ENCODE results near the gene CD81. TPM values are rescaled to one million over a fixed set of nuclear protein-coding genes. Genes with fewer than 3 reads are reported as not detected.

Gene CD81
- total and polyA plus RNA-seq, 7 donors = 75.9 to 155 (median 112) TPM

DNA sequence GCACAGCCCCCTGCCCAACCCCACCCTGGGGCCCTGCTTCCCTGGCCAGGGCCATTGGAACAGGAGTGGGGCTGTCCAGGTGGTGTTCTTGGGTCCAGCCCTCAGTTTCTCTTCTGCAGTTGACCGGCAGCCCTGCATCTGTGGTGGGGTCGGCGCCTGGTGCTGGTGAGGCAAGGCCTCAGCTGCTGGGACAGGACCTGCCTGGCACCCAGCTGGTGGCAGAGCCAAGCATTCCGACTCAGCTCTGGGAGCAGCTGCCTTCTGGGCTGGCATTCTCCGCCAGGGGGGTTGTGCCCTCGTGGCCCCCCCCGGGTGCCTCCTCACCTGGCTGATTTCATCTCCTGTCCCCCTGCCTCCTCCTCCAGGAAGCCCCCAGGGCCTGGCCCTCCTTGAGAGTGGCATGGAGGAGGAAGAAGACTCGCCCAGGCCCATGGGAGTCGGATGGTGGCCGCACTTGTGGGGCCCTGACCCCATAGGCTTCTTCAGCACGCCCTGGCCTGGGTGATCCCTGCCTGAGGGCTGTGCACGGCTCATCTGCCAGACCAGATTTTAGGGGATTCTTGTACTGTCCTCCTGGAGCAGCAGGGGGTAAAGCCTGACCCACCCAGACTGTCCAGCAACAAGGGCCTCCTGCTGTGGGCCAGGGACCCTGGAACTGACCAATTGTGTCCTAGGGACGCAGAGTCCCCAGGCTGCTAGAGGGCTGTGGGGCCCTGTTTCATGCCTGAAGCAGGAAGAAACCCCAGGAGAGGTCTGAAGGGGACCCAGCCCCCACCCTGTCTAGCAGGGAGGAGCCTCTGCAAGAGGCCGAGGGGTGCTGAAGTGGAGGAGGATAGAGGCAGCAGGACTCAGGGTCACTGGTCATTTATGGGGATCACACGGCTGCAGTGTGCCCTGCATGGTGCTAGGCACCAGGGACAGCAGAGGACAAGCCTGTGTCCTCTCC is 11.6 kb downstream of the CD81 start:
- H3K4me3 ChIP-seq = no peak overlapping the region
- no peak for DNase-seq
- intact Hi-C loops (cut with DNase I) = no loop called here
- H3K27ac ChIP-seq = peak overlapping the region; percentile 81
- no peaks in the 10 kb centered on the region for H3K27me3 ChIP-seq (ENCODE audit: insufficient read depth in 3 of 3, low read length in 2 of 3)
- 46 to 67% (median 51%) methylated on average over 15 of the region's 15 CpGs for WGBS, 3 donors
- H3K36me3 ChIP-seq (ENCODE audit: insufficient read depth in 1 of 2, low read depth in 1 of 2) = peaks cover 0 to 24% of the 10 kb centered on the region in 2 donors
- peaks cover 45% of the 10 kb centered on the region for H3K4me1 ChIP-seq
- no peaks in the 10 kb centered on the region for H3K9me3 ChIP-seq
- TF ChIP-seq, protein P1, sequence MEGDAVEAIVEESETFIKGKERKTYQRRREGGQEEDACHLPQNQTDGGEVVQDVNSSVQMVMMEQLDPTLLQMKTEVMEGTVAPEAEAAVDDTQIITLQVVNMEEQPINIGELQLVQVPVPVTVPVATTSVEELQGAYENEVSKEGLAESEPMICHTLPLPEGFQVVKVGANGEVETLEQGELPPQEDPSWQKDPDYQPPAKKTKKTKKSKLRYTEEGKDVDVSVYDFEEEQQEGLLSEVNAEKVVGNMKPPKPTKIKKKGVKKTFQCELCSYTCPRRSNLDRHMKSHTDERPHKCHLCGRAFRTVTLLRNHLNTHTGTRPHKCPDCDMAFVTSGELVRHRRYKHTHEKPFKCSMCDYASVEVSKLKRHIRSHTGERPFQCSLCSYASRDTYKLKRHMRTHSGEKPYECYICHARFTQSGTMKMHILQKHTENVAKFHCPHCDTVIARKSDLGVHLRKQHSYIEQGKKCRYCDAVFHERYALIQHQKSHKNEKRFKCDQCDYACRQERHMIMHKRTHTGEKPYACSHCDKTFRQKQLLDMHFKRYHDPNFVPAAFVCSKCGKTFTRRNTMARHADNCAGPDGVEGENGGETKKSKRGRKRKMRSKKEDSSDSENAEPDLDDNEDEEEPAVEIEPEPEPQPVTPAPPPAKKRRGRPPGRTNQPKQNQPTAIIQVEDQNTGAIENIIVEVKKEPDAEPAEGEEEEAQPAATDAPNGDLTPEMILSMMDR (IDR thresholded peaks at IDR 0.05) = no peak
- no peak for ATAC-seq

DNA sequence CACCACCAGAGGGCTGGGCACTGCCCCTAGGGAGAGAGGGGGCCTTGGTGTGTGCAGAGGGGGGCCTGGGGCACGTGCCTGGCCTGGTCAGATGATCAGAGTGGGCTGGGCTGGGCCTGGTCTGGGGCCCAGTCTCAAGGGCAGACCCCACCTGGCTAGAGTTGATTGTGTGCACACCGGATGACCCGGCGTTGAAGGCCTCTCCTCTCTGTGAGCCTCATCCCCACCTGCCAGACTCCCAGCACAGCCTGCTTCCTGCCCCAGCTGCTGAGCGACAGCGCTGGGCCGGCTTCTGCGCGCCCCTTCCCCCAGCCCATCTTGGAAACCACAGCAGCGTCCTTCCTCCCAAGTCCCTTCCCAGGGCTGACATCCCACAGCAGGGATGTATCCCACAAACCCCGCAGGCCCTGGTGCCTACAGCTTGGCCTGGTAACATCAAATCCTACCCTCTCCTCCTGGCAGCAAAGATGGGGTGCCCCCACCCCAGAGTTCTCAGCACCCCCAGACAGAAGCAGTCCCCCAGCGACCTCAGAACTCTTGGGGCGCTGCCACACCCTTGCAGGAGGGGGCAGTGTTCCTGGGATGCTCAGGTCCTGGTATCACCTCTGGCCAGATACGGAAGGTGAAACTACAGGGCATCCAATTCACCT is 12.4 kb downstream of the CD81 start:
- peaks cover 0 to 32% of the 10 kb centered on the region in 2 donors for H3K36me3 ChIP-seq (ENCODE audit: insufficient read depth in 1 of 2, low read depth in 1 of 2)
- H3K4me1 ChIP-seq = peaks cover 41% of the 10 kb centered on the region
- H3K27ac ChIP-seq = peak overlapping the region; percentile 81
- H3K9me3 ChIP-seq = no peaks in the 10 kb centered on the region
- no peaks in the 10 kb centered on the region for H3K27me3 ChIP-seq (ENCODE audit: insufficient read depth in 3 of 3, low read length in 2 of 3)
- TF ChIP-seq, protein P1 (IDR thresholded peaks at IDR 0.05) = no peak
- DNase-seq (no peak), ATAC-seq (peak in 1 of 4 donors; percentile 2)
- 46 to 66% (median 48%) methylated on average over 13 to 14 of the region's 14 CpGs for WGBS, 3 donors
- intact Hi-C loops (cut with DNase I) = no loop called here
- H3K4me3 ChIP-seq = no peak overlapping the region

DNA sequence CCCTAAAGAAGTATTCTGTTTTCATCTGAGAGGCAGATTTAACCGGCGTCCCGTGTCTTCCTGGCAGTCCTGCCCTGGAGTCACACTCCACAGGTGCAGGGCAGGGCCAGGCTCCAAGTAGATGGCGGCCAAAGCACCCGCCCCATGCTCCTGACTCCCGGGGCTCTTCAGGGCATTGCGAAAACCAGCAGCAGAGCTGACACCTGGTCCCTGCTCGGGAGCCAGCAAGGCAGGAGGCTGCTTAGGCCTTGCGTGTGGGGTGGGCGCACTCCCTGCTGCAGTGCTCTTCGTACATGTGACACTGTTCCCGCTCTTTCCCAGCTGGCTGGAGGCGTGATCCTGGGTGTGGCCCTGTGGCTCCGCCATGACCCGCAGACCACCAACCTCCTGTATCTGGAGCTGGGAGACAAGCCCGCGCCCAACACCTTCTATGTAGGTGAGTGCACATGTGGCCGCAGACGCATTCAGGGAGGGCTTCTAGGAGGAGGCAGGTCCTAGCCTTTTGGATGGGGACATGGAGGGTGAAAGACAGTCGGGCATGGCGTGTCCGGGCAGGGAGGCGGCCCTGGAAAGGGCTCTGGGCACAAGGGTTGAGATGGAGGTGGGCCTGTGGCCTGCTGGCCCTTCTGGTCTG is 13.1 kb downstream of the CD81 start:
- no peak overlapping the region for H3K4me3 ChIP-seq
- H3K36me3 ChIP-seq (ENCODE audit: insufficient read depth in 1 of 2, low read depth in 1 of 2) = peaks cover 0 to 34% of the 10 kb centered on the region in 2 donors
- peak; percentile 50 to 78 for DNase-seq
- peak overlapping the region; percentile 81 for H3K27ac ChIP-seq
- 52 to 62% (median 55%) methylated on average over 21 to 23 of the region's 23 CpGs for WGBS, 3 donors
- TF ChIP-seq, protein P1 (IDR thresholded peaks at IDR 0.05) = no peak
- intact Hi-C loops (cut with DNase I) = no loop called here
- peak; percentile 69 to 86 (median 78) for ATAC-seq
- no peaks in the 10 kb centered on the region for H3K9me3 ChIP-seq
- no peaks in the 10 kb centered on the region for H3K27me3 ChIP-seq (ENCODE audit: insufficient read depth in 3 of 3, low read length in 2 of 3)
- H3K4me1 ChIP-seq = peaks cover 41% of the 10 kb centered on the region

DNA sequence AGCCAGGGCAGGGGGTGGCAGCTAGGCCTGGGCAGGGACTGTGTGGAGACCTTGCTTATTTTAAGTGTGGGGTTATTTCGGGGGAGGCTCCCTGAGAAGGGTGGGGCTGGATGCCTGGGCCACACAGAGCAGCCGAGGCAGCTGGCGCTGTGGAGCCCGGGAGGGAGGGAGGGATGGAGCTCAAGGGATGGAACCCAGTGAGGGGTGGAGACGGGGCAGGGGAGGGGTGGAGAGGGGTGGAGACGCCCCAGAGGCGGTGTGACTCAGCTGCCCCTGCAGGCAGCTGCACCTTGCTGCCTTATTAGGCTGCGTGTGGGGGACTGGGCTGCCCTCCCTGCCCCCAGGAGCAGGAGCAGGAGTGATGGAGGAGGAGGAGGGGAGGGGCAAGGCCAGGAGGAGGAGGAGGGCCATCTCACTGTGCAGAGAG is 13.6 kb downstream of the CD81 start:
- DNase-seq (no peak), ATAC-seq (peak; percentile 28 to 64 (median 34))
- peaks cover 0 to 39% of the 10 kb centered on the region in 2 donors for H3K36me3 ChIP-seq (ENCODE audit: insufficient read depth in 1 of 2, low read depth in 1 of 2)
- H3K27me3 ChIP-seq (ENCODE audit: insufficient read depth in 3 of 3, low read length in 2 of 3) = no peaks in the 10 kb centered on the region
- H3K4me1 ChIP-seq = peaks cover 41% of the 10 kb centered on the region
- H3K27ac ChIP-seq = peak overlapping the region; percentile 81
- no peaks in the 10 kb centered on the region for H3K9me3 ChIP-seq
- no peak overlapping the region for H3K4me3 ChIP-seq
- intact Hi-C loops (cut with DNase I) = no loop called here
- TF ChIP-seq, protein P1 (IDR thresholded peaks at IDR 0.05) = no peak
- 33 to 53% (median 41%) methylated on average over 5 to 8 of the region's 8 CpGs for WGBS, 3 donors
